ENCODE data around the gene TBC1D20. TPM values are rescaled to one million over a fixed set of nuclear protein-coding genes. Genes with fewer than 3 reads are reported as not detected.

Gene TBC1D20
- total and polyA plus RNA-seq, 2 experiments from 2014 or later: 4.8 to 15.0 TPM

DNA sequence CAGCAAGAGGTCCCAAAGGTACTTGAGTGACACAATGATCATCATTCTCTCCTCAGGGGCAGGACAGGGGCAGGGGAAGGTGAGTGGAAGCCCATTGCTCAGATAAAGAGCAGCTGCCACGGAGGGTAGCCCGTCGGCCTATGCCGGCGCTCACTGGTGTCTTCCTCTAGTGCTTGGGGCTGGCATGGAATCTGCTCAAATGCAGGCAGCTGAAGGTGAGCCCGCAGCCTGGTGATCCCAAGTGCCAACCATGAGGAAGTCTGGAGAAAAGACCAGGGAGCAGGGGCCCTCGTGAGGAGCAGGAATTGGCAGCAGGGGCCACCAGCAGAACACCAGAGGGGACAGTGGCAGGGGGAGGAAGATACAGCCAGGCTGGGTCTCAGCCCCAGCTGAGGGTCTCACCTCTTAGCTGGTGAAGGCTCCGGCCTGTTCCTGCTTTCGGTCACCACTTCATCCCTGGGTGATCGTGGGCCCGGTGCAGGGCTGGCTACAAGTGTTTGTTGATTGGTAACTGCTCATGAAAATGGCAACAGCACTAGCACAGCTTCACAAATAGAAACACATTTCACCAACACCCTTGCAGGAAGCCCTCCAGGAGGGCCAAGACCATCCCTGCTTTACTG, 29.5 kb downstream of the TBC1D20 start:
- peaks cover 10% of the 10 kb centered on the region for H3F3A ChIP-seq (replicated peaks; ENCODE audit: low read depth)
- no peaks in the 10 kb centered on the region for H3K9me3 Mint-ChIP-seq
- H3K27me3 ChIP-seq (ENCODE audit: insufficient read depth): peaks cover 30% of the 10 kb centered on the region
- H3K27ac ChIP-seq (ENCODE audit: low read depth): no peak overlapping the region
- H4K20me1 ChIP-seq (replicated peaks; ENCODE audit: insufficient read depth): peaks cover 36% of the 10 kb centered on the region
- H2AFZ ChIP-seq: no peak overlapping the region
- ATAC-seq (no peak), DNase-seq (ENCODE audit: low spot score) (no peak)
- H3K27me3 Mint-ChIP-seq (ENCODE audit: insufficient read depth, low read depth, poor library complexity): peaks cover 37% of the 10 kb centered on the region
- peaks cover 26% of the 10 kb centered on the region for H3K4me1 Mint-ChIP-seq
- no peak overlapping the region for H3K4me3 Mint-ChIP-seq
- H3K4me3 ChIP-seq: no peak overlapping the region
- no peaks in the 10 kb centered on the region for H3K9me2 ChIP-seq (ENCODE audit: insufficient read depth)
- H3K36me3 ChIP-seq (ENCODE audit: insufficient read depth): peaks cover 7% of the 10 kb centered on the region; the same call in 1 of the 2 replicates
- no peak overlapping the region; the same call in 1 of the 2 replicates for H3K27ac Mint-ChIP-seq
- no peak overlapping the region for H3K4me2 ChIP-seq
- H3K79me2 ChIP-seq (replicated peaks; ENCODE audit: insufficient read depth): no peaks in the 10 kb centered on the region
- peaks cover 9% of the 10 kb centered on the region for H3K4me1 ChIP-seq (ENCODE audit: insufficient read depth)
- TF ChIP-seq, protein P1, sequence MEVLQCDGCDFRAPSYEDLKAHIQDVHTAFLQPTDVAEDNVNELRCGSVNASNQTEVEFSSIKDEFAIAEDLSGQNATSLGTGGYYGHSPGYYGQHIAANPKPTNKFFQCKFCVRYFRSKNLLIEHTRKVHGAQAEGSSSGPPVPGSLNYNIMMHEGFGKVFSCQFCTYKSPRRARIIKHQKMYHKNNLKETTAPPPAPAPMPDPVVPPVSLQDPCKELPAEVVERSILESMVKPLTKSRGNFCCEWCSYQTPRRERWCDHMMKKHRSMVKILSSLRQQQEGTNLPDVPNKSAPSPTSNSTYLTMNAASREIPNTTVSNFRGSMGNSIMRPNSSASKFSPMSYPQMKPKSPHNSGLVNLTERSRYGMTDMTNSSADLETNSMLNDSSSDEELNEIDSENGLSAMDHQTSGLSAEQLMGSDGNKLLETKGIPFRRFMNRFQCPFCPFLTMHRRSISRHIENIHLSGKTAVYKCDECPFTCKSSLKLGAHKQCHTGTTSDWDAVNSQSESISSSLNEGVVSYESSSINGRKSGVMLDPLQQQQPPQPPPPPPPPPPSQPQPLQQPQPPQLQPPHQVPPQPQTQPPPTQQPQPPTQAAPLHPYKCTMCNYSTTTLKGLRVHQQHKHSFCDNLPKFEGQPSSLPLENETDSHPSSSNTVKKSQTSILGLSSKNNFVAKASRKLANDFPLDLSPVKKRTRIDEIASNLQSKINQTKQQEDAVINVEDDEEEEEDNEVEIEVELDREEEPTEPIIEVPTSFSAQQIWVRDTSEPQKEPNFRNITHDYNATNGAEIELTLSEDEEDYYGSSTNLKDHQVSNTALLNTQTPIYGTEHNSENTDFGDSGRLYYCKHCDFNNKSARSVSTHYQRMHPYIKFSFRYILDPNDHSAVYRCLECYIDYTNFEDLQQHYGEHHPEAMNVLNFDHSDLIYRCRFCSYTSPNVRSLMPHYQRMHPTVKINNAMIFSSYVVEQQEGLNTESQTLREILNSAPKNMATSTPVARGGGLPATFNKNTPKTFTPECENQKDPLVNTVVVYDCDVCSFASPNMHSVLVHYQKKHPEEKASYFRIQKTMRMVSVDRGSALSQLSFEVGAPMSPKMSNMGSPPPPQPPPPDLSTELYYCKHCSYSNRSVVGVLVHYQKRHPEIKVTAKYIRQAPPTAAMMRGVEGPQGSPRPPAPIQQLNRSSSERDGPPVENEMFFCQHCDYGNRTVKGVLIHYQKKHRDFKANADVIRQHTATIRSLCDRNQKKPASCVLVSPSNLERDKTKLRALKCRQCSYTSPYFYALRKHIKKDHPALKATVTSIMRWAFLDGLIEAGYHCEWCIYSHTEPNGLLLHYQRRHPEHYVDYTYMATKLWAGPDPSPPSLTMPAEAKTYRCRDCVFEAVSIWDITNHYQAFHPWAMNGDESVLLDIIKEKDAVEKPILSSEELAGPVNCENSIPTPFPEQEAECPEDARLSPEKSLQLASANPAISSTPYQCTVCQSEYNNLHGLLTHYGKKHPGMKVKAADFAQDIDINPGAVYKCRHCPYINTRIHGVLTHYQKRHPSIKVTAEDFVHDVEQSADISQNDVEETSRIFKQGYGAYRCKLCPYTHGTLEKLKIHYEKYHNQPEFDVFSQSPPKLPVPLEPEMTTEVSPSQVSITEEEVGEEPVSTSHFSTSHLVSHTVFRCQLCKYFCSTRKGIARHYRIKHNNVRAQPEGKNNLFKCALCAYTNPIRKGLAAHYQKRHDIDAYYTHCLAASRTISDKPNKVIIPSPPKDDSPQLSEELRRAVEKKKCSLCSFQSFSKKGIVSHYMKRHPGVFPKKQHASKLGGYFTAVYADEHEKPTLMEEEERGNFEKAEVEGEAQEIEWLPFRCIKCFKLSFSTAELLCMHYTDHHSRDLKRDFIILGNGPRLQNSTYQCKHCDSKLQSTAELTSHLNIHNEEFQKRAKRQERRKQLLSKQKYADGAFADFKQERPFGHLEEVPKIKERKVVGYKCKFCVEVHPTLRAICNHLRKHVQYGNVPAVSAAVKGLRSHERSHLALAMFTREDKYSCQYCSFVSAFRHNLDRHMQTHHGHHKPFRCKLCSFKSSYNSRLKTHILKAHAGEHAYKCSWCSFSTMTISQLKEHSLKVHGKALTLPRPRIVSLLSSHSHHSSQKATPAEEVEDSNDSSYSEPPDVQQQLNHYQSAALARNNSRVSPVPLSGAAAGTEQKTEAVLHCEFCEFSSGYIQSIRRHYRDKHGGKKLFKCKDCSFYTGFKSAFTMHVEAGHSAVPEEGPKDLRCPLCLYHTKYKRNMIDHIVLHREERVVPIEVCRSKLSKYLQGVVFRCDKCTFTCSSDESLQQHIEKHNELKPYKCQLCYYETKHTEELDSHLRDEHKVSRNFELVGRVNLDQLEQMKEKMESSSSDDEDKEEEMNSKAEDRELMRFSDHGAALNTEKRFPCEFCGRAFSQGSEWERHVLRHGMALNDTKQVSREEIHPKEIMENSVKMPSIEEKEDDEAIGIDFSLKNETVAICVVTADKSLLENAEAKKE (CRISPR knock-in tag; IDR thresholded peaks at IDR 0.05): no peak
- TF ChIP-seq NANOG (IDR thresholded peaks at IDR 0.05; ENCODE audit: borderline replicate concordance) (no peak), EZH2 (IDR thresholded peaks at IDR 0.05; ENCODE audit: low read depth, unreplicated experiment) (no peak), CREB1 (CRISPR knock-in tag; IDR thresholded peaks at IDR 0.05; ENCODE audit: low read depth) (no peak), POLR2AphosphoS5 (IDR thresholded peaks at IDR 0.05; ENCODE audit: low read depth) (no peak), STAT1 (IDR thresholded peaks at IDR 0.05; ENCODE audit: unreplicated experiment) (no peak), CTCF (conservative IDR thresholded peaks at IDR 0.05; ENCODE audit: low read depth in 2 of 2) (no peak), EZH2phosphoT487 (IDR thresholded peaks at IDR 0.05; ENCODE audit: unreplicated experiment) (no peak), JUNB (IDR thresholded peaks at IDR 0.05; ENCODE audit: unreplicated experiment) (no peak), ZNF331 (CRISPR knock-in tag; IDR thresholded peaks at IDR 0.05; ENCODE audit: low read depth) (no peak)
- TF ChIP-seq, protein P2, sequence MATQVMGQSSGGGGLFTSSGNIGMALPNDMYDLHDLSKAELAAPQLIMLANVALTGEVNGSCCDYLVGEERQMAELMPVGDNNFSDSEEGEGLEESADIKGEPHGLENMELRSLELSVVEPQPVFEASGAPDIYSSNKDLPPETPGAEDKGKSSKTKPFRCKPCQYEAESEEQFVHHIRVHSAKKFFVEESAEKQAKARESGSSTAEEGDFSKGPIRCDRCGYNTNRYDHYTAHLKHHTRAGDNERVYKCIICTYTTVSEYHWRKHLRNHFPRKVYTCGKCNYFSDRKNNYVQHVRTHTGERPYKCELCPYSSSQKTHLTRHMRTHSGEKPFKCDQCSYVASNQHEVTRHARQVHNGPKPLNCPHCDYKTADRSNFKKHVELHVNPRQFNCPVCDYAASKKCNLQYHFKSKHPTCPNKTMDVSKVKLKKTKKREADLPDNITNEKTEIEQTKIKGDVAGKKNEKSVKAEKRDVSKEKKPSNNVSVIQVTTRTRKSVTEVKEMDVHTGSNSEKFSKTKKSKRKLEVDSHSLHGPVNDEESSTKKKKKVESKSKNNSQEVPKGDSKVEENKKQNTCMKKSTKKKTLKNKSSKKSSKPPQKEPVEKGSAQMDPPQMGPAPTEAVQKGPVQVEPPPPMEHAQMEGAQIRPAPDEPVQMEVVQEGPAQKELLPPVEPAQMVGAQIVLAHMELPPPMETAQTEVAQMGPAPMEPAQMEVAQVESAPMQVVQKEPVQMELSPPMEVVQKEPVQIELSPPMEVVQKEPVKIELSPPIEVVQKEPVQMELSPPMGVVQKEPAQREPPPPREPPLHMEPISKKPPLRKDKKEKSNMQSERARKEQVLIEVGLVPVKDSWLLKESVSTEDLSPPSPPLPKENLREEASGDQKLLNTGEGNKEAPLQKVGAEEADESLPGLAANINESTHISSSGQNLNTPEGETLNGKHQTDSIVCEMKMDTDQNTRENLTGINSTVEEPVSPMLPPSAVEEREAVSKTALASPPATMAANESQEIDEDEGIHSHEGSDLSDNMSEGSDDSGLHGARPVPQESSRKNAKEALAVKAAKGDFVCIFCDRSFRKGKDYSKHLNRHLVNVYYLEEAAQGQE (IDR thresholded peaks at IDR 0.05; ENCODE audit: unreplicated experiment): no peak
- H3K36me3 Mint-ChIP-seq (ENCODE audit: low read depth): peaks cover 49% of the 10 kb centered on the region

Data from GM23338 (cell line).